Activated gamma-delta T cell treated with anti-CD3 and anti-CD28 coated beads, Interleukin-2, amount 50 U/mL, for 16 hours (primary cell): ENCODE results near the gene MICALL2.

Experiments
- DNase-seq: peaks from one replicate; pipeline ENCODE4 v3.0.0-alpha.2; 2020; ENCODE audit warnings: low read depth

MICALL2 gene

GRCh38 chr7:1433128-1433920 is 25.9 kb downstream of the MICALL2 start:
- no peak for DNase-seq

- peak; percentile 75 for DNase-seq
Measured at GRCh38 chr7:1432411-1433082, 26.7 kb downstream of the MICALL2 start.

DNA sequence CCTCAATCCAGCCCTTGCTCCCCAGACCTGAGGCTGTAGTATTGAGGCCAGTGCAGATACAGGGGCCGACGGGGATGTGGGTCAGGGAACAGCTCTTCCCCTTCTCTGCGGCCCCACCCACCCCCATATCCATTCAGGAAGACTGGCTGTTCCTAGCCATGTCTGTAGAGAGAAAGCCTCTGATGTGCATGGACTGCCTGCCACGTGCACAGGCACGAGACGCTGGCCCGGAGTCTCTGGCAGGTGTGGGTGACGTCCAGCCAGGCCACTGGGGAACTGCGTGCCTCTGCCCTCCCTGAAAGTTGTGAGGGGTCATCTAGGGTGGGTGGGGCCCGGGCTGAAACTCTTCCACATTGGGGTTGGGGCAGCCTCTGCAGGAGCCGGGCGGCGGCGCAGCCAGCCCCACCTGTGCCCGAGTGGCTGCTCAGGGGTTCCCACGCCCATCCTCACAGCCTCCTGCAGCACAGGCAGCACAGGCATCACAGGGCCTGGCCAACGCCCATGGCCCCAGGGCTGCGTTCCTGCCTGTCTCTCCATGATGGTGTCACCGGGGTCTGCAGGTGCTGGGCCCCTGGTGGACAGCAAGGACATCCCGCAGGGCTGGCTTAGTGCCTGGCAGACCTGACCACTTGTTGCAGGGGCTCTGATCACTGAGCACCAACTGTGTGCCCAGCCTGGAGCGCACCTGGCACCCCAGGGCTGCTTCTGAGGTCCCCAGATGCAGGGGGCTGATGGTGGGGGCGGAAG is 27.5 kb downstream of the MICALL2 start:
- no peak for DNase-seq

DNA sequence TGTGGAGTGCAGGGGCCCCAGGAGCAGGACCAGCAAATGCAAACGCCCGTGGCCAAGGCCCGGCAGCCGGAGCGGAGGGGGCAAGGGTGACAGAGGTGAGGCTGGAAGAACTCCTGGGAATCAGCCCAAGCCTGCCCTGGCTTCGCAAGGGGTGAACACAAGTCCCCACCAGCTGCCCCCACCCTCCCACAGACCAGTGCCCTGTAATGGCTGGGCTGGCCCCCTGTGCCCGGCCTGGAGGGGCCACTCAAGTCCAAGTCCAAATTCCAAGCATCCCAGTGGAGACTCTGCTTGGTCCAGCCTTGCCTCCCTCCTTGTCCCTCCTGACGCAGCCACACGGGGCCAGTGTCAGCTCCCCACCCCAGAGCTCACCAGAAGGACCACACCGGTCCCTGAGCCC is 28.0 kb downstream of the MICALL2 start:
- no peak for DNase-seq

GRCh38 chr7:1430056-1430845 is 29.0 kb downstream of the MICALL2 start:
- no peak for DNase-seq

GRCh38 chr7:1428941-1429501 is 30.2 kb downstream of the MICALL2 start:
- DNase-seq, result no peak

DNA sequence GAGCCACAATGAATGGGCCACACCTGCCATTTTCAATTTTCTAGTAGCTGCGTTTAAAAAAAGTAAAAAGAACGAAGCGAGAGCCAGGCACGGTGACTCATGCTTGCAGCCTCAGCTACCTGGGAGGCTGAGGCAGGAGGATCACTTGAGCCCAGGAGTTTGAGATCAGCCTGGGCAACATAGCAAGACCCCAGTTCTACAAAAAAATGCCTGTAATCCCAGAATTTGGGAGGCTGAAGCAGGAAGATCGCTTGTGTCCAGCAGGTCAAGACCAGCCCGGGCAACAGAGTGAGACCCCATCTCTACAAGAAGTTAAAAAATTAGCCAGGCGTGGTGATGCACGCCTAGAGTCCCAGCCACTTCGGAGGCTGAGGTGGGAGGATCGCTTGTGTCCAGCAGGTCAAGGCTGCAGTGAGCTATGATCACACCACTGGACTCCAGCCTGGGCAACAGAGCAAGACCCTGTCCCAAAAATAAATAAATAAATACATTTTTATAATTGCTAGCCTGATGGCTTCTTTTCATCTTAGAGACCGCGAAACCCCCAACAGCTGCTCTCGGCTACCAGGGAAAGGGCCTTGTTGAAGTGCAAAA is 32.1 kb downstream of the MICALL2 start:
- DNase-seq, result no peak

- DNase-seq, result no peak
Measured at GRCh38 chr7:1426474-1426873, 32.8 kb downstream of the MICALL2 start.

- no peak for DNase-seq
Measured at GRCh38 chr7:1425292-1426136, 33.8 kb downstream of the MICALL2 start.

DNA sequence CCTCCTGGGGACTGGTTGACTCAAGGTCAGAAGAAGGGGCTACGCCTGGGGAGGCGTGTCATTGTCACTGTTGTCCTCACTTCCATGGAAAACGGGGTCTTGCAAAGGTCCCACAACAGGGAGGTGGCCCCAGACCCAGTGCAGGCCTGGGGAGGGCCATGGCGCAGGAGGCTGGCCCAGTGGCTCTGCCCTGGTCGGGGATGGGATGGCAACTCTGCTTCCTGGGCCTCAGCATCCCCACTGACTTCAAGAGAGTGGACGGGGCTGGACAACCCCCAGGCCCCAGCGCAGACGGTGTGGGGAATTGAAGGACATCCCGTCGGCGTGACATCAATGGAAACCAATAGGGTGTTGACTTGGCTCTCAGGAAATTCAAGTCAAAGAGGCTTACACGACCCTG is 35.2 kb downstream of the MICALL2 start:
- DNase-seq, result no peak

GRCh38 chr7:1423264-1423811 is 35.9 kb downstream of the MICALL2 start:
- DNase-seq, result no peak

DNA sequence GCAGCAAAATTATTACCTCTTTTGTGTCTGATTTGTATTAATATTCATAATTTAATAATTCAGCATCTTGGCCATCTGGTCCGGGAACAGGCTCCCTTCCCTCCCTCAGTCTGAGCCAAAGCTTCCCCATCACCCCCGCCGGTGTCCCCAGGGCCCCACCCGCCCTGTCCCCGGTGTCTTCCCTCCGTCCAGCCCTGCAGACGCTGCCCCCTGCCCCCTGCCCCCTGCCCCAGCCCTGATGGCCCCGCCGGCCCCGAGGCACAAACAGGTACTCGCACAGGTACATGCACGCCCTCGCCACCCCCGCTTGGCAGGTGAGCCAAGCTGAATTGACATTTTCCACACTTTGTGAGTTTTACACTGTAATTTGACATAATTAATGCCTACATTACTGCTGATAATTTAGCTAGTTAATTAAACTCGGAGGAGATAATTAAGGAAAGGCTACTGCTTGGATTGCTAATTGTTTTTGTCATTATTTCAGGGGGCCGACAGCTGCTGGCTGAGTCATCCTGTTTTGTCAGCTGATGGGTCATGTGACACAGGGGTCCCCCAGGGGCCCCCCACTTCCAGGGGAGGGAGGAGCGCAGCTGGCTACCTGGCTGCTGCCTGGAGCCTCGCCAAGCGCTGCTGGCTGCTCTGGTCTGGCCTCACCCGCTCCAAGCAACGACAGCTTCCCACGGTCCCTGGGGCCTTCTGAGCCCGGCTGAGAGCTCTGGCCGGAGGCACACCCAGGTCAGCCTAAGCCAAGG is 36.6 kb downstream of the MICALL2 start:
- DNase-seq, result no peak

DNA sequence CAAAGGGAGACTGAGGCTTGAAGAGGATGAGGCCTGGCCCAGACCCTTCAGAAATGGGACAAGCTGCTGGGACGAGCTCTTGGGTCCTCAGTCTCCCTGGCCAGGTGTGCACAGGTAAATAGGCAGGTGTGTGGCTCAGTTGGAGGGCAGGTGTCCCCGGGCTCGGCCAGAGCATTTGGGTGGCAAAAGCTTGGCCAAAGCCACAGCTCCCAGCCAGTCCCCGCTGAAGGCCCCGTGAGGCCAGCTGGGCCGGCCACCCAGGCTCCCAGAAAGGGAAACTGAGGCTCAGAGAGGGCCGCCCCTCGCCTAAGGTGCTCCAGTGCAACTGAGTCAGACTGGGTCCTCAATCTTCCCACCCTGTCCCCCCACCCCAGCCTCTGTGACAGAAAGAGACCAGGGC is 37.3 kb downstream of the MICALL2 start:
- no peak for DNase-seq

DNA sequence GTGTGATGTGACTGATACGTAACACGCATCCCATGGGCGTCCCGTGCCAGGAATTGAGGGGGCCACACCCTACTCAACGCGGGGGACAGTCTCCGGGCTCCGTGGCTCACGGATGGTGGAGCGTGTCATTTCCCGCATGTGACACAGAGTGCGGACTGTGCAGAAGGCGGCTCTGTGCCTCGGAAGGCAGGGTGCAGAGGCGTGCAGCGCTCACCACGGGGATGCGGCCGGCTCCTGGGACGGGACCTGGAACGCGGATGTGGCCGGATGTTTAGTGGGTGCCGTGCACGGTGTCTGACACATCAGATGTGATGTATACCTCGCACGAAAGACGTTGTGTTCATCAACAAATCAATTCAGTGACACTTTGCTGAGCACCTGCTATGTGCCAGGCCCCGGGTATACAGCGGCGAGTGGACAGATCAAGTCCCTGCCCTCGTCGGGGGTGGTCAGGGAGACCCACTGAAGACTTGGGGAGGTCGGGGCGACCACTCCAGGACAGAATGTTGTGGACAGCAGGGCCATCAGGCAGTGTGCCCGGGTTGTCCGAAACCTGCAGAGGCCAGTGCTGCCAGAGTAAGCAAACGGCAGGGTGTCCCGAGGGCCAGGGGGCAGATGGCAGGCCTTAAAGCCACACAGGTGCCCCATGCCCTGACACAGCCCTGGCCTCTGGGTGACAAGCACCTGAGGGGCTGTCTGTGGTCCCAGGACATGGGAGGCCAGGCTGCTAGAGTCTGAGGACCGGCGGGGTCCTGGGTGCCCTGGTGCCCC is 38.1 kb downstream of the MICALL2 start:
- DNase-seq, result no peak

- DNase-seq, result no peak
Measured at GRCh38 chr7:1419688-1420087, 39.6 kb downstream of the MICALL2 start.

DNA sequence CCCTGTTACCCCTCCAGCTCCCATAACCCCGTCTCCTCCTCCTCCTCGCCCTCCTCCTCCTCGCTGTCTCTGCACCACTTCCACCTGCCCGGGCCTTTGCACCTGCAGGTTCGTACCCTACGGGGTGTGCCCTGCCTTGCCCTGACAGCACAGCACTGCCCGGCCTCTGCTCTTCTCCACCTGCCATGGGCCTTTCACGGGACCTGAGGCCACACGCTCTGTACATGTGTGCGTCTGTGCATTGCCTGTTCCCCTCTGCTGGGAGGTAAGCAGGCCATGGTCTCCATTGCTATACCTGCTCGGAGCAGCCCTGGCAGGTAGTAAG is 40.0 kb downstream of the MICALL2 start:
- DNase-seq, result no peak

GRCh38 chr7:1418505-1419309 is 40.6 kb downstream of the MICALL2 start:
- no peak for DNase-seq
